HG03196 (cell line): ENCODE measurements around the gene LRP8.
"Not testable (repeated sequence)": the region's sequence is repeated elsewhere in the genome, so short reads cannot be mapped to it uniquely, and the experiment has no call there.

Experiments used
- ATAC-seq: cut with Tn5 transposase; IDR thresholded peaks from one replicate; pipeline ENCODE4 v1.9.1; 2021; ENCODE audit not compliant: unreplicated experiment

Gene LRP8

GRCh38 chr1:53220171-53220961 lies 107.5 kb downstream of the LRP8 start, which contains the start of gene CZIB:
TSS of gene CZIB (minus strand) at chr1:53220634. CDS start at chr1:53220575, 59 bp downstream.
- ATAC-seq, result peak; percentile 85

DNA sequence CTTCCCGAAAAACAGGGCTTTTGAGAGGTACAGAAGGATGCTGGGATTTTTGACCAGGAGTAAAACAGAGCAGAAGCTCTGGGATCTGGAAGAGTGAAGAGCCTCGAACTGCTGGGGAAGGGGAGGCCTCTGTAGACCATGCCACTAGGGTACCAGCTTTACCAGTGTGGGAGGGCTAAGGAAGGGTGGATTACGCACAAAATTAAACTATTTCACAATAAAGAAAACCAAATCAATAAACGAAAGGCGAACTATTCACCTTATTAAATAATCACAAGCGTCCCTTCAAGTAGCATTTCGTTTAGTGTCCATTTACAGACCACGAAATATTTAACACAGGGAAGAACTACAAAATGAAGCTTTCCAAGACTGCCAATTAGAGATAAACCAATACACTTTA lies 108.2 kb downstream of the LRP8 start:
- ATAC-seq, result no peak

GRCh38 chr1:53218201-53218600 lies 109.7 kb downstream of the LRP8 start:
- ATAC-seq, result no peak

GRCh38 chr1:53214376-53214940 lies 113.4 kb downstream of the LRP8 start:
- no peak for ATAC-seq

DNA sequence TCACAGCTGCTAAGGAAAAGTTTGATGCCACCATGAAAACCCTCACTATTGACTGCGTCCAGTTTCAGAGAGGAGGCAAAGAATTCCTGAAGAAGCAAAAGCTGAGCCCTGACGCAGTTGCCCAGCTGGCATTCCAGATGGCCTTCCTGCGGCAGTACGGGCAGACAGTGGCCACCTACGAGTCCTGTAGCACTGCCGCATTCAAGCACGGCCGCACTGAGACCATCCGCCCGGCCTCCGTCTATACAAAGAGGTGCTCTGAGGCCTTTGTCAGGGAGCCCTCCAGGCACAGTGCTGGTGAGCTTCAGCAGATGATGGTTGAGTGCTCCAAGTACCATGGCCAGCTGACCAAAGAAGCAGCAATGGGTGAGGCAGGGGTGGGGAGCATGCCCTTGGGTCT lies 116.9 kb downstream of the LRP8 start:
- ATAC-seq, result no peak

DNA sequence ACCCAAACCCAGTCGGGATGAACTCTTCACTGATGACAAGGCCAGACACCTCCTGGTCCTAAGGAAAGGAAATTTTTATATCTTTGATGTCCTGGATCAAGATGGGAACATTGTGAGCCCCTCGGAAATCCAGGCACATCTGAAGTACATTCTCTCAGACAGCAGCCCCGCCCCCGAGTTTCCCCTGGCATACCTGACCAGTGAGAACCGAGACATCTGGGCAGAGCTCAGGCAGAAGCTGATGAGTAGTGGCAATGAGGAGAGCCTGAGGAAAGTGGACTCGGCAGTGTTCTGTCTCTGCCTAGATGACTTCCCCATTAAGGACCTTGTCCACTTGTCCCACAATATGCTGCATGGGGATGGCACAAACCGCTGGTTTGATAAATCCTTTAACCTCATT lies 117.5 kb downstream of the LRP8 start:
- ATAC-seq, result no peak

- ATAC-seq, result no peak
Observed at GRCh38 chr1:53207726-53208125, 120.1 kb downstream of the LRP8 start.

- no peak for ATAC-seq
Observed at GRCh38 chr1:53206735-53207379, 121.0 kb downstream of the LRP8 start.

DNA sequence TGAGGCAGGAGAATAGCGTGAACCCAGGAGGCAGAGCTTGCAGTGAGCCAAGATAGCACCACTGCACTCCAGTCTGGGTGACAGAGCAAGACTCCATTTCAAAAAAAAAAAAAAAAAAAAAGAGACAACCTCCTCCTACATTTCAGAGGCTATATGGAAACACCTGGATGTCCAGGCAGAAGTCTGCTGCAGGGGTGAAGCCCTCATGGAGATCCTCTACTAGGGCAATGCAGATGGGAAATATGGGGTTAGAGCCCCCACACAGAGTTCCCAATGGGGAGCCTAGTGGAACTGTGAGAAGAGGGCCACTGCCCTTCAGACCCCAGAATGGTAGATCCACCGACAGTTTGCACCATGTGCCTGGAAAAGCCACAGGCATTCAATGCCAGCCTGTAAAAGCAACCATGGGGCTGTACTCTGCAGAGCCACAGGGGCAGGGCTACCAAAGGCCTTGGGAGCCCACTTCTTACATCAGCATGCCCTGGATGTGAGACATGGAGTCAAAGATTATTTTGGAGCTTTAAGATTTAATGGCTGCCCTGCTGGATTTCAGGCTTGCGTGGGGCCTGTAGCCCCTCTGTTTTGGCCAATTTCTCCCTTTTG lies 121.7 kb downstream of the LRP8 start:
- not testable (repeated sequence) for ATAC-seq

GRCh38 chr1:53205496-53205895 lies 122.4 kb downstream of the LRP8 start:
- not testable (repeated sequence) for ATAC-seq

DNA sequence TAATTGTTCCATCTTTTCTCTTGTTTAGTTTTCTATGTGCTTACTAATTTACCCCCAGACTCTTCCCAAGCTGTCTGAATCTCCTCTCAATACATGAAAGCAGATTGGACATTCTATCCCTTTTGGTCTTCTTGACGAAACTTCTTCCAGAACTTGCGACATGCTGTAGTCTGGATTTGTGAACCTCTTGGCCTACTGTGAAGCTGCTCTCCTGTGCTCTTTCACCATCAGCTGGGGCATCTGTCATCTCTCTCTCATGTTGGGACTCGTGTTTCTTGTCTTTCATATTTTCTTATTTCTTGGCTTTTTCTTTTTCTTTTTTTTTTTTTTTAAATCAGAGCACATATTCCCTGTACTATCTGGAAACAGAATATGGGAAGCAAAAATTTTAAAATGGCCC lies 124.4 kb downstream of the LRP8 start:
- ATAC-seq, result no peak

- ATAC-seq, result no peak
Observed at GRCh38 chr1:53198241-53198651, 129.6 kb downstream of the LRP8 start.

DNA sequence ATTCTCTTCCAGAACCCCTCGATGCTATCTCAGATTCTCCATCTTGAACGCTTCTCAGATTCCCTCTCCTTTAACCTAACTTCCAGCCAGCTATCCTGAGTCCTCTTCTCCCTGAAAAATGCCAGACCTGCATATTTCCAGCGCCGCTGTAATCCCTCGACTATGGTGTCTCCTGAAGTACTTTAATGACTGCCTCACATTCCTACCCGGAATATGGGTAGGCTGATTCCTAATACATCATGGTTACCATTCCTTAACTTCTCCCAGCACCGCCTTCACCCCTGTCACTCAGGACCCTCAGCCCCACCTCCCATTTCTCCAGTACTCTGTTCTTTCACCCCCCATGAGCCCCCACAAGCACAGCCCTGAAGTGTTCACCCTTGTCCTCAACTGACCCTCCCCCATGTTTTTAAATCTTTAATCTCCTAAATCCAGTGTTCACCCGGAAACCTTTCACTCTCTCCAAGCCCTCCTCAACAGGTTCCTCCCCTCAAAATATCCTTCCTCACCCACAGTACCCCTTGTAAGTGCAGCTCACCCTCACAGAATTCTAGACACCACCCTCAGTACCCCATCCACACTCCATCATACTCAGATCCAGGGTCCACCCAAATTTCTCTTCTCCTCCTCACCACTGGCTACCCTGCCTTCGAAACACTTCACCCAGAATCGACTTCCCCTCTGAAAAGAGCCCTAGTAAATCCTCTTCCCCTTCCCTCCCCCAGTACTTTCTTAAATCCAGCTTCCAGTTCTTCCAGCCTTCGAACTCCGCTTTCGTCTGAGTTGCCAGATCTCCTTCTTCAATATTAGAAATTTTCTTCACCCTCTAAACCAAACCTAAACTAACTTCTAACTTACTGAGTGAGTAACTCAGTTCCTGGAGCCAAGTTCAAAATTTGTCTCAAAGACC lies 130.3 kb downstream of the LRP8 start:
- no peak for ATAC-seq

- ATAC-seq, result peak; percentile 99
Observed at GRCh38 chr1:53196485-53197290, 131.2 kb downstream of the LRP8 start, which contains the start of gene CPT2. TSS of gene CPT2 (plus strand) at chr1:53196824. CDS start at chr1:53196944, 120 bp downstream.

DNA sequence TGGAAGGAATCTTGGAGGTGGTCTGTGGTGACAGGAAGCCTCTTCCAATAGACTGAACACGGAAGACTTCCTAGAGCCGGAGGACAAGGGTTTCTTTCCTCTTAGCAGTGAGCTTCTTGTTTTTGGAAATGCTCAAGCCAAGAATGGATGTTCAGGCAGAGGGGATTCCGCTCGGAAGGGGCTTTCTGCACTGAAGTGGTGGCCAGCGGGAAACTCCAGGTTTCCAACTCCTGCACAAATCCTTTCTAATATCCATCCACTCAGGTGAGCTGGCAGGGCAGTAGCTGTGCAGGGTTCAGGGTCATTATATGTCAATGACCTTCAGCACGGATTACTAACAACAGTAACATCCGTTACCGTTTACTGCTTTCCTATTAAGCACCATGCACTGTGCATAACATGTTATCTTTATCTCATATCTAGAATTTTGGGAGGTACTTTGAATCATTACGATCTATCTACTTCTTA lies 131.8 kb downstream of the LRP8 start:
- peak; percentile 13 for ATAC-seq

DNA sequence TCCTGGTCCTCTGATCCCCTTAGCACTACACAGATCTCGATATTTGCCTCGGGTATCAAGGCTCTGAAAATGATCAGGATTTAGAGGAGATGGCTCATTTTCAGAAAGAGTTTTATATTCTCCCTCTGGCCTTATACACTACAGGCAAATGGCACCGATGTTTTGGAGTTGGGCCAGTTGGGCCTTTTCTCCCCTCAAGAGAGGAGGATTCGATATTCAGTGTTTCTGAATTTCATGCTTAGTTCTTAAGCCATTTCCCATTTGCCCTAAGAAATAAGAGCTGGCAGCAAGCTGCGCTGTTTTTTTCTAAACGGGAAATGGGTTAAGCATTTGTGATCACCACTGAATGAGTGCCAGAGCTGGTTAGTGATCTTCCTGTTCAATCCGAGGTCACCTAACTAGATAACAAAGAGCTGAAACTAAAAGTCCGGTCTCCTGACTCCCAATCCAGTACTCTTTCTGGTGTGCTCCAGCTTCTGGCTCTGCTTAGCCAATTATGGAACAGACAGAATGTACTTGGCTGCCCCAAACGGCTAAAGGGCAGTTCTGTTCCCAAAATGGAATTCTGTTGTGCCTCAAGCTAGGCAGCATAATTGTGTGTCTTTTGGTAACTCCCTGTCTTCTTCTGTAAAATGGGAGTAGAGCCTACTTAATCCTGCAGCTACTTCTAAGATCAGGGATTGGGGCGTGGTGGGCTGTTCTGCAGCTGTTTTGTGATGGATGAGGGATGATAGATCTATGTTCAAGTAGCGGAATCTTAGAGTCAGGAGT lies 132.4 kb downstream of the LRP8 start:
- no peak for ATAC-seq
